Upper lobe of left lung (tissue), 4 donors: ENCODE measurements around the gene ELP6.

Source experiments
- EP300 ChIP-seq, 4 donors: sonication (generic); formaldehyde crosslinking; IDR thresholded peaks; one replicate each; pipeline ENCODE4 v1.5.1; 2017; ENCODE audit warnings: antibody characterized with exemption in 4 of 4, control low read depth in 2 of 4
- POLR2AphosphoS5 ChIP-seq, 2 donors: sonication (generic); formaldehyde crosslinking; IDR thresholded peaks; one replicate each; pipeline ENCODE4 v1.5.1; 2017; ENCODE audit warnings: antibody characterized with exemption in 2 of 2
- TF ChIP-seq, protein P1 (sequence below), 6 experiments: fragments of 450-650 bp in 4 of 6; fragments of 200-600 bp in 2 of 6; sonication (generic) in 2 of 6; IDR thresholded peaks; one replicate each; pipeline ENCODE4 v1.5.1; 2016 to 2019; ENCODE audit warnings: antibody characterized with exemption in 6 of 6

DNA sequence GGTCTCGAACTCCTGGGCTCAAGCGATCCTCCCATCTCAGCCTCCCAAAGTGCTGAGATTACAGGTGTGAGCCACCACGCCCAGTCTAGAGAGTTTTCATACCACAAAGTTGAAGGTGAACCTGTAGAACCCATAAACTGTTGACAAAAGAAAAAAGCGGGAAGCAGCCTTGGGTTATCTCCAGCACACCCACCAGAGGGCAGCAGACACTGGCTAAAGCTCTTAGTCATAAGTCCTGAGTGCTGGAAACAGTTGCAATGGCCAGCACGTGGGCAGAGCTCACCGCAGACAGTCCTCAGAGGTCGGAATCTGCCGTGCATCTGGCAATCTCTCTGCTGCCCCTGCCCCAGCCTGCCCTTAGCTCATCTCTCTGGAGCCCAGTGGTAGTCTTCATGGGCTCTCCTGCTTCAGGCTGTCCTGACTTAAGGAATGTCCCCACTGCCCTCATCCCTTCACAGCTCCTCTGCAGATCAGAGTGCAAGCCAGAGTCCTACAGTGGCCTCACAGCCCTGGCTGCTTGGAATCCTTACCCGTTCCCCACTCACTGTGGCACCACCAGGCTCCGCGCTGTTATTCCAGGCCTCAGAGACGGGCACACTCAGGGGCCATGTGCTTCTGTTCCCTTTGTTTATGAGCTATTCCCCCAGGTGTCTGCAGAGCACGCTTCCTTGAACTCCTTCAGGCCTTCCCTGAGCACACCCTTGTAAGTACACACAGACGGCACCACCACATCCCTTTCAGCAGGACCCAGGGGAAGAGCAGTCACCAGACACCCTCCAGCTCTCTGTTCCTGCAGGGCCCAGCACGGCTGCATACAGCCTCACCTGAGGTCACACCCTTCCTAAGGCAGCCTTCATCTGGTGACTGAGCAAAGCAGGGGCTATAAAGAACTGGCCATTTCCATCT is 8.8 kb upstream of the ELP6 start:
- TF ChIP-seq EP300 (IDR thresholded peaks at IDR 0.05) (no peak), POLR2AphosphoS5 (IDR thresholded peaks at IDR 0.05) (no peak)
- TF ChIP-seq, protein P1, sequence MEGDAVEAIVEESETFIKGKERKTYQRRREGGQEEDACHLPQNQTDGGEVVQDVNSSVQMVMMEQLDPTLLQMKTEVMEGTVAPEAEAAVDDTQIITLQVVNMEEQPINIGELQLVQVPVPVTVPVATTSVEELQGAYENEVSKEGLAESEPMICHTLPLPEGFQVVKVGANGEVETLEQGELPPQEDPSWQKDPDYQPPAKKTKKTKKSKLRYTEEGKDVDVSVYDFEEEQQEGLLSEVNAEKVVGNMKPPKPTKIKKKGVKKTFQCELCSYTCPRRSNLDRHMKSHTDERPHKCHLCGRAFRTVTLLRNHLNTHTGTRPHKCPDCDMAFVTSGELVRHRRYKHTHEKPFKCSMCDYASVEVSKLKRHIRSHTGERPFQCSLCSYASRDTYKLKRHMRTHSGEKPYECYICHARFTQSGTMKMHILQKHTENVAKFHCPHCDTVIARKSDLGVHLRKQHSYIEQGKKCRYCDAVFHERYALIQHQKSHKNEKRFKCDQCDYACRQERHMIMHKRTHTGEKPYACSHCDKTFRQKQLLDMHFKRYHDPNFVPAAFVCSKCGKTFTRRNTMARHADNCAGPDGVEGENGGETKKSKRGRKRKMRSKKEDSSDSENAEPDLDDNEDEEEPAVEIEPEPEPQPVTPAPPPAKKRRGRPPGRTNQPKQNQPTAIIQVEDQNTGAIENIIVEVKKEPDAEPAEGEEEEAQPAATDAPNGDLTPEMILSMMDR (IDR thresholded peaks at IDR 0.05) = peak; percentile 77 to 94 (median 89)
